HG02884 (cell line): ENCODE measurements around the gene FAM3D.
"Not testable (repeated sequence)": the region's sequence is repeated elsewhere in the genome, so short reads cannot be mapped to it uniquely, and the experiment has no call there.

Experiments used
- ATAC-seq: cut with Tn5 transposase; IDR thresholded peaks from one replicate; pipeline ENCODE4 v1.9.1; 2021; ENCODE audit warnings: mild to moderate bottlenecking, moderate library complexity; ENCODE audit not compliant: unreplicated experiment

FAM3D gene

GRCh38 chr3:58685641-58686040 lies 19.1 kb upstream of the FAM3D start:
- no peak for ATAC-seq

GRCh38 chr3:58683466-58683865 lies 16.9 kb upstream of the FAM3D start:
- peak; percentile 84 for ATAC-seq

GRCh38 chr3:58683001-58683458 lies 16.5 kb upstream of the FAM3D start:
- ATAC-seq, result no peak

GRCh38 chr3:58681863-58682262 lies 15.3 kb upstream of the FAM3D start:
- no peak for ATAC-seq

- ATAC-seq, result no peak
Observed at GRCh38 chr3:58680879-58681525, 14.4 kb upstream of the FAM3D start.

GRCh38 chr3:58679974-58680666 lies 13.5 kb upstream of the FAM3D start:
- ATAC-seq, result no peak

- ATAC-seq, result no peak
Observed at GRCh38 chr3:58679446-58679845, 12.9 kb upstream of the FAM3D start.

GRCh38 chr3:58678177-58678970 lies 11.8 kb upstream of the FAM3D start:
- not testable (repeated sequence) for ATAC-seq

GRCh38 chr3:58672880-58673279 lies 6.3 kb upstream of the FAM3D start:
- ATAC-seq, result no peak

- ATAC-seq, result no peak
Observed at GRCh38 chr3:58672451-58672850, 5.9 kb upstream of the FAM3D start.

- no peak for ATAC-seq
Observed at GRCh38 chr3:58670506-58671135, 4.0 kb upstream of the FAM3D start.

GRCh38 chr3:58668247-58668646 lies 1.7 kb upstream of the FAM3D start:
- no peak for ATAC-seq

- ATAC-seq, result no peak
Observed at GRCh38 chr3:58667704-58668103, 1.1 kb upstream of the FAM3D start.

GRCh38 chr3:58667229-58667628 lies 655 bp upstream of the FAM3D start:
- ATAC-seq, result no peak

- no peak for ATAC-seq
Observed at GRCh38 chr3:58665405-58665804, 1.2 kb downstream of the FAM3D start.

GRCh38 chr3:58664611-58665010 lies 2.0 kb downstream of the FAM3D start:
- ATAC-seq, result no peak

- no peak for ATAC-seq
Observed at GRCh38 chr3:58661836-58662420, 4.6 kb downstream of the FAM3D start.

- no peak for ATAC-seq
Observed at GRCh38 chr3:58660998-58661397, 5.6 kb downstream of the FAM3D start.

- ATAC-seq, result no peak
Observed at GRCh38 chr3:58659051-58659675, 7.4 kb downstream of the FAM3D start.

- no peak for ATAC-seq
Observed at GRCh38 chr3:58658508-58658907, 8.1 kb downstream of the FAM3D start.
